Measurements from ENCODE around the gene CLEC17A. TPM values are rescaled to one million over a fixed set of nuclear protein-coding genes. Genes with fewer than 3 reads are reported as not detected.
A peak's percentile ranks its signal among the peaks of the same experiment; 100 is the strongest.

Gene CLEC17A
- total RNA-seq, 1 donor from 2014 or later = 0.09 TPM

DNA sequence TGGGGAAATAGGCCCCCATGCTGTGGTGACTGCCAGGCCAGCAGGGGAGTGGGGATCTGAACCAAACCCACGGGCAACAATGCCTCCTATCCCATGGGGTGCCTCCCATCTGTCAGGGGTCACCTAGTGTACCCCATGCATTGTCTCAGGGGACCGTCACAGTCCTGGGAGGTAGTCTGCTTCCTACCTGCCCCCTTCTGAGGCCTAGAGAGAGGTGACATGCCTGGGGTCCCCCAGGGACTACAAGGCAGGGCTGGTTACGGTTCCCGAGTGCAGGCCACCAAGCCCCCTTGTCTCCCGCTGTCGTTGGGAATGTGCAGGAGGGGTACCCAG is 22.1 kb upstream of the CLEC17A start:
- Histone ChIP-seq H3K27ac (ENCODE audit: low read depth, low read length) (no peak overlapping the region), H3K9ac (ENCODE audit: low read length) (no peak overlapping the region), H4K20me1 (ENCODE audit: insufficient read depth, low read length) (peaks cover 25% of the 10 kb centered on the region), H3K4me2 (ENCODE audit: low read length) (no peak overlapping the region), H3K79me2 (ENCODE audit: insufficient read depth, low read length) (peaks cover 23% of the 10 kb centered on the region), H3K36me3 (ENCODE audit: insufficient read depth, low read length) (no peaks in the 10 kb centered on the region), H2AFZ (ENCODE audit: low read depth, low read length) (no peak overlapping the region), H3K27me3 (ENCODE audit: insufficient read depth, low read length) (no peaks in the 10 kb centered on the region), H3K9me3 (ENCODE audit: insufficient read depth, low read depth, low read length) (no peaks in the 10 kb centered on the region), H3K4me1 (ENCODE audit: insufficient read depth, low read length) (peaks cover 23% of the 10 kb centered on the region), H3K4me3 (ENCODE audit: insufficient read depth, low read depth, low read length) (no peak overlapping the region)
- H3K27ac Mint-ChIP-seq (ENCODE audit: unreplicated experiment) = no peak overlapping the region
- H3K4me3 Mint-ChIP-seq (ENCODE audit: unreplicated experiment) = no peak overlapping the region
- H3K36me3 Mint-ChIP-seq (ENCODE audit: low read depth, unreplicated experiment) = peaks cover 1% of the 10 kb centered on the region
- no peak for DNase-seq (ENCODE audit: low read depth)
- H3K27me3 Mint-ChIP-seq (ENCODE audit: low read depth, unreplicated experiment) = no peaks in the 10 kb centered on the region
- no peaks in the 10 kb centered on the region for H3K9me3 Mint-ChIP-seq (ENCODE audit: unreplicated experiment)
- no peak for FAIRE-seq
- TF ChIP-seq, protein P1, sequence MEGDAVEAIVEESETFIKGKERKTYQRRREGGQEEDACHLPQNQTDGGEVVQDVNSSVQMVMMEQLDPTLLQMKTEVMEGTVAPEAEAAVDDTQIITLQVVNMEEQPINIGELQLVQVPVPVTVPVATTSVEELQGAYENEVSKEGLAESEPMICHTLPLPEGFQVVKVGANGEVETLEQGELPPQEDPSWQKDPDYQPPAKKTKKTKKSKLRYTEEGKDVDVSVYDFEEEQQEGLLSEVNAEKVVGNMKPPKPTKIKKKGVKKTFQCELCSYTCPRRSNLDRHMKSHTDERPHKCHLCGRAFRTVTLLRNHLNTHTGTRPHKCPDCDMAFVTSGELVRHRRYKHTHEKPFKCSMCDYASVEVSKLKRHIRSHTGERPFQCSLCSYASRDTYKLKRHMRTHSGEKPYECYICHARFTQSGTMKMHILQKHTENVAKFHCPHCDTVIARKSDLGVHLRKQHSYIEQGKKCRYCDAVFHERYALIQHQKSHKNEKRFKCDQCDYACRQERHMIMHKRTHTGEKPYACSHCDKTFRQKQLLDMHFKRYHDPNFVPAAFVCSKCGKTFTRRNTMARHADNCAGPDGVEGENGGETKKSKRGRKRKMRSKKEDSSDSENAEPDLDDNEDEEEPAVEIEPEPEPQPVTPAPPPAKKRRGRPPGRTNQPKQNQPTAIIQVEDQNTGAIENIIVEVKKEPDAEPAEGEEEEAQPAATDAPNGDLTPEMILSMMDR (IDR thresholded peaks at IDR 0.05; ENCODE audit: insufficient read depth, low read depth, low read length) = no peak
- TF ChIP-seq EZH2 (IDR thresholded peaks at IDR 0.05; ENCODE audit: insufficient read depth, low read length) = no peak
- H3K4me1 Mint-ChIP-seq (ENCODE audit: low read depth, unreplicated experiment) = peaks cover 6% of the 10 kb centered on the region

- no peak for TF ChIP-seq EZH2 (IDR thresholded peaks at IDR 0.05; ENCODE audit: insufficient read depth, low read length)
- TF ChIP-seq, protein P1 (IDR thresholded peaks at IDR 0.05; ENCODE audit: insufficient read depth, low read depth, low read length) = no peak
- peak overlapping the region; percentile 49 for H3K9ac ChIP-seq (ENCODE audit: low read length)
- H3K27me3 Mint-ChIP-seq (ENCODE audit: low read depth, unreplicated experiment) = no peaks in the 10 kb centered on the region
- no peak overlapping the region for H3K27ac Mint-ChIP-seq (ENCODE audit: unreplicated experiment)
- no peaks in the 10 kb centered on the region for H3K36me3 ChIP-seq (ENCODE audit: insufficient read depth, low read length)
- DNase-seq (ENCODE audit: low read depth) (no peak), FAIRE-seq (no peak)
- H4K20me1 ChIP-seq (ENCODE audit: insufficient read depth, low read length) = peaks cover 20% of the 10 kb centered on the region
- H3K4me1 ChIP-seq (ENCODE audit: insufficient read depth, low read length) = peaks cover 19% of the 10 kb centered on the region
- H3K4me2 ChIP-seq (ENCODE audit: low read length) = no peak overlapping the region
- no peaks in the 10 kb centered on the region for H3K9me3 Mint-ChIP-seq (ENCODE audit: unreplicated experiment)
- no peaks in the 10 kb centered on the region for H3K36me3 Mint-ChIP-seq (ENCODE audit: low read depth, unreplicated experiment)
- no peaks in the 10 kb centered on the region for H3K9me3 ChIP-seq (ENCODE audit: insufficient read depth, low read depth, low read length)
- no peak overlapping the region for H3K4me3 Mint-ChIP-seq (ENCODE audit: unreplicated experiment)
- H3K27ac ChIP-seq (ENCODE audit: low read depth, low read length) = no peak overlapping the region
- H3K4me1 Mint-ChIP-seq (ENCODE audit: low read depth, unreplicated experiment) = peaks cover 6% of the 10 kb centered on the region
- peaks cover 23% of the 10 kb centered on the region for H3K79me2 ChIP-seq (ENCODE audit: insufficient read depth, low read length)
- H3K27me3 ChIP-seq (ENCODE audit: insufficient read depth, low read length) = no peaks in the 10 kb centered on the region
- no peak overlapping the region for H2AFZ ChIP-seq (ENCODE audit: low read depth, low read length)
- no peak overlapping the region for H3K4me3 ChIP-seq (ENCODE audit: insufficient read depth, low read depth, low read length)
These were observed 21.6 kb upstream of the CLEC17A start for GRCh38 chr19:14561249-14561648.

- H4K20me1 ChIP-seq (ENCODE audit: insufficient read depth, low read length) = peaks cover 17% of the 10 kb centered on the region
- Mint-ChIP-seq H3K4me1 (ENCODE audit: low read depth, unreplicated experiment) (peaks cover 6% of the 10 kb centered on the region), H3K4me3 (ENCODE audit: unreplicated experiment) (no peak overlapping the region), H3K27me3 (ENCODE audit: low read depth, unreplicated experiment) (no peaks in the 10 kb centered on the region), H3K36me3 (ENCODE audit: low read depth, unreplicated experiment) (no peaks in the 10 kb centered on the region), H3K9me3 (ENCODE audit: unreplicated experiment) (no peaks in the 10 kb centered on the region), H3K27ac (ENCODE audit: unreplicated experiment) (peak overlapping the region; percentile 66)
- H3K4me2 ChIP-seq (ENCODE audit: low read length) = peak overlapping the region; percentile 34
- TF ChIP-seq EZH2 (IDR thresholded peaks at IDR 0.05; ENCODE audit: insufficient read depth, low read length) = no peak
- TF ChIP-seq, protein P1 (IDR thresholded peaks at IDR 0.05; ENCODE audit: insufficient read depth, low read depth, low read length) = no peak
- no peaks in the 10 kb centered on the region for H3K36me3 ChIP-seq (ENCODE audit: insufficient read depth, low read length)
- DNase-seq (ENCODE audit: low read depth) = no peak
- peaks cover 16% of the 10 kb centered on the region for H3K4me1 ChIP-seq (ENCODE audit: insufficient read depth, low read length)
- H3K27ac ChIP-seq (ENCODE audit: low read depth, low read length) = no peak overlapping the region
- H3K4me3 ChIP-seq (ENCODE audit: insufficient read depth, low read depth, low read length) = no peak overlapping the region
- H3K27me3 ChIP-seq (ENCODE audit: insufficient read depth, low read length) = no peaks in the 10 kb centered on the region
- no peak overlapping the region for H2AFZ ChIP-seq (ENCODE audit: low read depth, low read length)
- H3K9ac ChIP-seq (ENCODE audit: low read length) = peak overlapping the region; percentile 49
- peaks cover 23% of the 10 kb centered on the region for H3K79me2 ChIP-seq (ENCODE audit: insufficient read depth, low read length)
- FAIRE-seq = no peak
- H3K9me3 ChIP-seq (ENCODE audit: insufficient read depth, low read depth, low read length) = no peaks in the 10 kb centered on the region
These were observed 21.0 kb upstream of the CLEC17A start for GRCh38 chr19:14561847-14562351.
